Measurements from ENCODE around the gene NINJ1.

DNA sequence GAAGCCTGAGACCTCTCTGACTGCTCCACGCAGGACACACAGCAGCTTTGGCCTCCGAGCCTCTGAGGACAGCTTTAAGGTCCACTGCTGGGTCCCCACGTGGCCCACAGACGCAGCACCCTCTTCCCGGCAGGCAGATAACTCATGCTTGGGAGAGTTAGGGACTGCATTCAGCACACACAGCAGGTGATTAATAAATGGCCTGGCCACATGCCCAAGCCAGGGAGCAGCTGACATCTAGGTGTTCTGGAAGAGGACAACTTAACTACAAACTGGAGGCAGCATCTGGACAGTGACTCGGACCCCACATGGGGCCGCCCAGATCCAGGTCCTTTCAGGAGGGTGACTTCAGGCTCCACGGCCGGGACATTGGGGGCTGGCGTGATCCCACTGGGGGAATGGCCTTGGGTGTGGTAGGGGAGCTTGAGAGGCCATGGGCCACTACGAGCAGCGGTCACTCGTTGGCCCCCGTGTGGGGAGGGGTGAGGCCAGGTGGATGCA, 11.3 kb downstream of the NINJ1 start:
- TF ChIP-seq, protein P1, sequence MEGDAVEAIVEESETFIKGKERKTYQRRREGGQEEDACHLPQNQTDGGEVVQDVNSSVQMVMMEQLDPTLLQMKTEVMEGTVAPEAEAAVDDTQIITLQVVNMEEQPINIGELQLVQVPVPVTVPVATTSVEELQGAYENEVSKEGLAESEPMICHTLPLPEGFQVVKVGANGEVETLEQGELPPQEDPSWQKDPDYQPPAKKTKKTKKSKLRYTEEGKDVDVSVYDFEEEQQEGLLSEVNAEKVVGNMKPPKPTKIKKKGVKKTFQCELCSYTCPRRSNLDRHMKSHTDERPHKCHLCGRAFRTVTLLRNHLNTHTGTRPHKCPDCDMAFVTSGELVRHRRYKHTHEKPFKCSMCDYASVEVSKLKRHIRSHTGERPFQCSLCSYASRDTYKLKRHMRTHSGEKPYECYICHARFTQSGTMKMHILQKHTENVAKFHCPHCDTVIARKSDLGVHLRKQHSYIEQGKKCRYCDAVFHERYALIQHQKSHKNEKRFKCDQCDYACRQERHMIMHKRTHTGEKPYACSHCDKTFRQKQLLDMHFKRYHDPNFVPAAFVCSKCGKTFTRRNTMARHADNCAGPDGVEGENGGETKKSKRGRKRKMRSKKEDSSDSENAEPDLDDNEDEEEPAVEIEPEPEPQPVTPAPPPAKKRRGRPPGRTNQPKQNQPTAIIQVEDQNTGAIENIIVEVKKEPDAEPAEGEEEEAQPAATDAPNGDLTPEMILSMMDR (conservative IDR thresholded peaks at IDR 0.05 in 1 of 2, IDR thresholded peaks at IDR 0.05 in 1 of 2; ENCODE audit: extremely low read depth in 1 of 2, insufficient read depth in 1 of 2, low read depth in 1 of 2, low read length in 2 of 2): no peak
- no peak for TF ChIP-seq EZH2 (IDR thresholded peaks at IDR 0.05; ENCODE audit: borderline replicate concordance, low read length)

All from mammary epithelial cell (primary cell).